Measurements from ENCODE around the gene HOTAIR. TPM values are rescaled to one million over a fixed set of nuclear protein-coding genes. Genes with fewer than 3 reads are reported as not detected.

Gene HOTAIR
- total RNA-seq, 1 donor from 2014 or later = 1.4 TPM

- no peak overlapping the region for H3K27ac Mint-ChIP-seq (ENCODE audit: unreplicated experiment)
- H3K27me3 Mint-ChIP-seq (ENCODE audit: unreplicated experiment) = peaks cover 37% of the 10 kb centered on the region
- DNase-seq (ENCODE audit: low spot score) = no peak
- no peak for TF ChIP-seq CTCF (IDR thresholded peaks at IDR 0.05; ENCODE audit: unreplicated experiment)
- peaks cover 3% of the 10 kb centered on the region for H3K36me3 Mint-ChIP-seq (ENCODE audit: low read depth, unreplicated experiment)
- no peak overlapping the region for H3K4me3 Mint-ChIP-seq (ENCODE audit: unreplicated experiment)
- H3K9me3 Mint-ChIP-seq (ENCODE audit: unreplicated experiment) = no peaks in the 10 kb centered on the region
- peaks cover 13% of the 10 kb centered on the region for H3K4me1 Mint-ChIP-seq (ENCODE audit: unreplicated experiment)
Measured at GRCh38 chr12:53944209-53944608, 30.5 kb downstream of the HOTAIR start.

DNA sequence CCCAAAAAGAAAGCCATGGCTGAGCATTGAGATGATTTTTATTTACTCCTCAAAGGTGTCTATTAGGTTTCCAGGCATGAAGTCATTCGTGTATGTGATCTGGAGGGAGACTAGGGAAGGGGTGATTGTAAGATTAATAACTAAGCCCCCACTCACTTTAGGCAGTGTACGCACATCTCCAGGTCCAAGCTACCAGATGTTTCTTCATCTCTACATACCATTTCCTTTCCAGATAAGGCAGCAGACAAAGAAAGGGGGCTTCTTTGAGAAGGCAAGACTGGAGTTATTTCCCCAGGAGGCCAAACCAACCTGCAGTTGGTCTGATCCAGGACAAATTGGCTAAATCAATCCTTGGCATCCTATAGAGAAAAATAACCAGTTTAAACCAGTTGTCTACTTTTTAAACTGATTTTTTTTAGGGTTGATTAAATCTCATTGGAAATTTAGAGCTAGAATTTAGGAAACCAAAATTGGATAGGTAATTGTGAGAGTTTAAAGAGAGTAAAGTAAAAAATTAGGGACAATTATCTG lies 32.2 kb downstream of the HOTAIR start:
- Mint-ChIP-seq H3K4me1 (ENCODE audit: unreplicated experiment) (peaks cover 13% of the 10 kb centered on the region), H3K27ac (ENCODE audit: unreplicated experiment) (no peak overlapping the region), H3K27me3 (ENCODE audit: unreplicated experiment) (peaks cover 23% of the 10 kb centered on the region), H3K36me3 (ENCODE audit: low read depth, unreplicated experiment) (peaks cover 3% of the 10 kb centered on the region), H3K9me3 (ENCODE audit: unreplicated experiment) (no peaks in the 10 kb centered on the region), H3K4me3 (ENCODE audit: unreplicated experiment) (no peak overlapping the region)
- TF ChIP-seq CTCF (IDR thresholded peaks at IDR 0.05; ENCODE audit: unreplicated experiment) = no peak
- no peak for DNase-seq (ENCODE audit: low spot score)

- Mint-ChIP-seq H3K36me3 (ENCODE audit: low read depth, unreplicated experiment) (peaks cover 3% of the 10 kb centered on the region), H3K27me3 (ENCODE audit: unreplicated experiment) (peaks cover 26% of the 10 kb centered on the region), H3K4me1 (ENCODE audit: unreplicated experiment) (peaks cover 13% of the 10 kb centered on the region), H3K27ac (ENCODE audit: unreplicated experiment) (no peak overlapping the region), H3K9me3 (ENCODE audit: unreplicated experiment) (no peaks in the 10 kb centered on the region), H3K4me3 (ENCODE audit: unreplicated experiment) (no peak overlapping the region)
- TF ChIP-seq CTCF (IDR thresholded peaks at IDR 0.05; ENCODE audit: unreplicated experiment) = no peak
- no peak for DNase-seq (ENCODE audit: low spot score)
Measured at GRCh38 chr12:53941750-53942149, 33.0 kb downstream of the HOTAIR start.

- Mint-ChIP-seq H3K4me3 (ENCODE audit: unreplicated experiment) (no peak overlapping the region), H3K27me3 (ENCODE audit: unreplicated experiment) (peaks cover 25% of the 10 kb centered on the region), H3K4me1 (ENCODE audit: unreplicated experiment) (peaks cover 13% of the 10 kb centered on the region), H3K36me3 (ENCODE audit: low read depth, unreplicated experiment) (peaks cover 3% of the 10 kb centered on the region), H3K9me3 (ENCODE audit: unreplicated experiment) (no peaks in the 10 kb centered on the region), H3K27ac (ENCODE audit: unreplicated experiment) (no peak overlapping the region)
- TF ChIP-seq CTCF (IDR thresholded peaks at IDR 0.05; ENCODE audit: unreplicated experiment) = no peak
- DNase-seq (ENCODE audit: low spot score) = no peak
Measured at GRCh38 chr12:53941187-53941586, 33.6 kb downstream of the HOTAIR start.

- Mint-ChIP-seq H3K36me3 (ENCODE audit: low read depth, unreplicated experiment) (peaks cover 3% of the 10 kb centered on the region), H3K27me3 (ENCODE audit: unreplicated experiment) (peaks cover 23% of the 10 kb centered on the region), H3K27ac (ENCODE audit: unreplicated experiment) (no peak overlapping the region), H3K9me3 (ENCODE audit: unreplicated experiment) (no peaks in the 10 kb centered on the region), H3K4me3 (ENCODE audit: unreplicated experiment) (peak overlapping the region; percentile 29), H3K4me1 (ENCODE audit: unreplicated experiment) (peaks cover 19% of the 10 kb centered on the region)
- no peak for DNase-seq (ENCODE audit: low spot score)
- TF ChIP-seq CTCF (IDR thresholded peaks at IDR 0.05; ENCODE audit: unreplicated experiment) = no peak
Measured at GRCh38 chr12:53940443-53941014, 34.2 kb downstream of the HOTAIR start.
